Measurements from ENCODE around the gene JAK3.
"Not testable (repeated sequence)": the region's sequence is repeated elsewhere in the genome, so short reads cannot be mapped to it uniquely, and the experiment has no call there.

The JAK3 gene

GRCh38 chr19:17847538-17848366, at the start of gene JAK3:
TSS of gene JAK3 (minus strand) at chr19:17847982. CDS start at chr19:17844417, 3,565 bp downstream.
- FAIRE-seq (peak; percentile 90), DNase-seq (ENCODE audit: insufficient read length, low spot score) (peak; percentile 78)

GRCh38 chr19:17893766-17894165, 46.0 kb upstream of the JAK3 start:
- FAIRE-seq = no peak
- DNase-seq (ENCODE audit: insufficient read length, low spot score) = no peak

DNA sequence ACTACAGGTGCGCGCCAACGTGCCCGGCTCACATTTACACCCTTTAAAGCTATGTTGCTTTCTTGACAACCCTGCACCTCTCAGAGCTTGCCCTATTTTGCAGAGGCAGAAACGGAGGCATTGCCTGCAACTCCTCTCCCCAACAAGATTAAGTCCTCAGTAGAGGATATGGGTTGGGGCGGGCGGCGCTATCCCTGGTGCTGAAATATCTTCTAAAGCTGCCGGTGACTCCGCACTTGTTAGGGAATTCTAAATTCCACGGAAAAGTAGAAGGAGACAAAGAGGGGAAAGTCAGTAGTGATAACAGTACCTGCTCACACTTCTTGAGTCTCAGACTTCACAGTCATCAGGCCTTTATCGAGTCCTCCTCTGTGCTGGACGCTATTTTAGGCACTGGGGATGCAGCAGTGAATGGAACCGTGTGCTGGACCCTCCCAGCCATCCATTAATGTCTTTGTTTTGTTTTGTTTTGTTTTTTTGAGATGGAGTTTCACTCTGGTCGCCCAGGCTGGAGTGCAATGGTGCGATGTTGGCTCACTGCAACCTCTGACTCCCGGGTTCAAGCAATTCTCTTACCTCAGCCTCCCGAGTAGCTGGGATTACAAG, 41.9 kb upstream of the JAK3 start:
- FAIRE-seq = no peak

DNA sequence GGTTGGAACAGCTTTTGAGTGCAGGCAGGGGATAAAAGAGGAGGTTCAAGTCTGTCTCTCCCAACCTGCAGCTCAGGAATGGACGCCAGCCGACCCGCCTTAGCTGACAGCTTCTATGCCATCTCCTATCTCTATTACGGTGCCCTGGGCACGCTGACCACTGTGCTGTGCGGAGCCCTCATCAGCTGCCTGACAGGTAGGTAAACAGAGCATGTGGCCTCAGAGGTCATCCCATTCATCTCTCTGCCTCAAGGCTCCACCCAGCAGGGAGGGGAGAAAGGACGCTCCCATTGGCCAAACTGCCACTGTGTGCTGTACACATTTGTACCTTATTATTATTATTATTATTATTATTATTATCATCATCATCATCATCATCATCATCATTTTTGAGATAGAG, 40.5 kb upstream of the JAK3 start:
- no peak for FAIRE-seq

More for the DNA sequence above, 41.9 kb upstream of the JAK3 start:
- no peak for DNase-seq (ENCODE audit: insufficient read length, low spot score)

DNA sequence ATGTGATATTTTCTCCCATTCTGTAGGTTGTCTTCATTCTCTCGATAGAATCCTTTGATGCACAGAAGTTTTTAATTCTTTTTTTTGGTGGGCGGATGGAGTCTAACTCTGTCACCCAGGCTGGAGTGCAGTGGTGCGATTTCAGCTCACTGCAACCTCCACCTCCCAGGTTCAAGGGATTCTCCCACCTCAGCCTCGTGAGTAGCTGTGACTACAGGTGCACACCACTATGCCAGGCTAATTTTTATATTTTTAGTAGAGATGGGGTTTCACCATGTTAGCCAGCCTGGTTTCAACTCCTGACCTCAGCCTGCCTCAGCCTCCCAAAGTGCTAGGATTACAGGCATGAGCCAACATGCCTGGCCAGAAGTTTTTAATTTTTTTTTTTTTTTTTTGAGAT, 39.4 kb upstream of the JAK3 start:
- FAIRE-seq; DNase-seq (ENCODE audit: insufficient read length, low spot score): not testable (repeated sequence)

More for the DNA sequence above, 40.5 kb upstream of the JAK3 start:
- no peak for DNase-seq (ENCODE audit: insufficient read length, low spot score)

- FAIRE-seq (peak; percentile 90), DNase-seq (ENCODE audit: insufficient read length, low spot score) (no peak)
Measured at GRCh38 chr19:17886515-17886914, 38.7 kb upstream of the JAK3 start.

- DNase-seq (ENCODE audit: insufficient read length, low spot score) (no peak), FAIRE-seq (no peak)
Measured at GRCh38 chr19:17883627-17884410, 36.0 kb upstream of the JAK3 start.

- DNase-seq (ENCODE audit: insufficient read length, low spot score) (no peak), FAIRE-seq (no peak)
Measured at GRCh38 chr19:17881701-17882100, 33.9 kb upstream of the JAK3 start.

DNA sequence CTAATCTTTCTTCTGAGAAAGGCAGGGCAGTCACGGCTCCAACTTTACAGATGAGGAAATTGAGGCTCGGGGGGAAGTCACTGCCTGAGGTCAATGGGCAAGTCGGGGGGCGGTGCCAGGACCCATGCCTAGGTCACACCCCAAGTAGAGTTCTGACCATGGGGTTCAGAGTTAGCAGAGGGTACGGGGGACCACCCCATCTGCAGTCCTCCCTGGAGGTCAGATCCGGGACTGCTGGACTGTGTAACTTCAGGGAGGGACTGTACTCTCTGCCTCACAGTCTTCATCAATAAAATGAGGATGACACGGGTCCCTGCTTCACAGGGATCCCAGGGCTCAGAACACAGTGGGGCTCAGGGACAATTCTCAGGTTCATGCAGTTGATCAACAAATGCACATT, 31.7 kb upstream of the JAK3 start:
- no peak for FAIRE-seq
- no peak for DNase-seq (ENCODE audit: insufficient read length, low spot score)

DNA sequence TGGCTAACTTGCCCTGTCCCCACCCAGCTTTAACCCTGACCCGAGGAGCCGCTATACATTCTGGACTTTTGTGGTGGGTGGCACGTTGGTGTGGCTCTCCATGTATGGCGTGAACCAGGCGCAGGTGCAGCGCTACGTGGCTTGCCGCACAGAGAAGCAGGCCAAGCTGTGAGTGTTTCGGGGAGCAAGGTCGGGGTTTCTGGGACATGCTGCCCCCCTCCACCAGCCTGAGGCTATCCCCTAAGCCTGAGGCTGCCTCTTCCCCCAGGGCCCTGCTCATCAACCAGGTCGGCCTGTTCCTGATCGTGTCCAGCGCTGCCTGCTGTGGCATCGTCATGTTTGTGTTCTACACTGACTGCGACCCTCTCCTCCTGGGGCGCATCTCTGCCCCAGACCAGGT, 29.9 kb upstream of the JAK3 start:
- DNase-seq (ENCODE audit: insufficient read length, low spot score) = no peak
- FAIRE-seq = no peak

DNA sequence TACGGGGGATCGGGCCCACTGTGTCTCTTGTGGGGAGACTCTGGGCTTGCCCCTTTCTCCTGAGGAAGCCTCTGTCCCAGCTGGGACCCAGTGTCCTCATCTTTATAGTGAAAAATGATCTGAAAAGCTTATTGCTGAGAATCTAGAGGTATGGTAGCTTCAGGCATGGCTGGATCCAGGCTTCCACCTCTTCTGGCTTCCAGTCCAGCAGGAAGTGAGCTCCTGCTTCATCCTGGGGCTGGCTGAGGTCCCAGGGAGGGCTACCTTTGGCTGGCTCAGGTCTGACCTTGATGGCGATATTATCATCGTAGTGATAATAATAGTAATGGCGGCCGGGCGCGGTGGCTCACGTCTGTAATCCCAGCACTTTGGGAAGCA, 27.0 kb upstream of the JAK3 start:
- FAIRE-seq = no peak

GRCh38 chr19:17873786-17874757, 26.3 kb upstream of the JAK3 start:
- peak; percentile 68 for DNase-seq (ENCODE audit: insufficient read length, low spot score)
- FAIRE-seq = no peak

More for the DNA sequence above, 27.0 kb upstream of the JAK3 start:
- no peak for DNase-seq (ENCODE audit: insufficient read length, low spot score)

DNA sequence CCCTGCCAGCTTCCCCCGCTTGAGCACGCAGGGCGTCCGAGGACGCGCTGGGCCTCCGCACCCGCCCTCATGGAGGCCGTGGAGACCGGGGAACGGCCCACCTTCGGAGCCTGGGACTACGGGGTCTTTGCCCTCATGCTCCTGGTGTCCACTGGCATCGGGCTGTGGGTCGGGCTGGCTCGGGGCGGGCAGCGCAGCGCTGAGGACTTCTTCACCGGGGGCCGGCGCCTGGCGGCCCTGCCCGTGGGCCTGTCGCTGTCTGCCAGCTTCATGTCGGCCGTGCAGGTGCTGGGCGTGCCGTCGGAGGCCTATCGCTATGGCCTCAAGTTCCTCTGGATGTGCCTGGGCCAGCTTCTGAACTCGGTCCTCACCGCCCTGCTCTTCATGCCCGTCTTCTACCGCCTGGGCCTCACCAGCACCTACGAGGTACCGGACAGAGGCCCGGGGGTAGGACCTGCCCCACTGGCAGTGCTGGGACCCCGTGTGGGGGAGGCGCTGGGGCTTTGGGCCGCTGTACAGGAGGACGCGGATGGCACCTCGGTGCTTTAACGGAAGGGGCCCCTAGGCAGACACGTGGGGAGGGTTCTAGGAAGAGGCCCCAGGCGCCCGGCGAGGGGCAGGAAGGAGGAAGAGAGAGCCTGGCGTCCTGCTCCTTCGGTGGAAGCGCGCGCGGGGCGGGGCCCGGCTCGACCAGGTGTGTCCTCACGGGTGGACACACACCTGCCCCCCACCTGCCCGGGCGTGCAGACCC, 24.6 kb upstream of the JAK3 start:
- FAIRE-seq = no peak

DNA sequence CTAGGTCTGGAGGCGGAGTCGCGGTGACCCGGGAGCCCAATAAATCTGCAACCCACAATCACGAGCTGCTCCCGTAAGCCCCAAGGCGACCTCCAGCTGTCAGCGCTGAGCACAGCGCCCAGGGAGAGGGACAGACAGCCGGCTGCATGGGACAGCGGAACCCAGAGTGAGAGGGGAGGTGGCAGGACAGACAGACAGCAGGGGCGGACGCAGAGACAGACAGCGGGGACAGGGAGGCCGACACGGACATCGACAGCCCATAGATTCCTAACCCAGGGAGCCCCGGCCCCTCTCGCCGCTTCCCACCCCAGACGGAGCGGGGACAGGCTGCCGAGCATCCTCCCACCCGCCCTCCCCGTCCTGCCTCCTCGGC, 24.1 kb upstream of the JAK3 start, which contains the start of gene SLC5A5:
TSS of gene SLC5A5 (plus strand) at position 68 of the 373 bp plus-strand sequence. CDS start 375 bp downstream, outside the sequence.
- FAIRE-seq (no peak), DNase-seq (ENCODE audit: insufficient read length, low spot score) (no peak)

More for the DNA sequence above, 24.6 kb upstream of the JAK3 start:
- DNase-seq (ENCODE audit: insufficient read length, low spot score) = no peak

DNA sequence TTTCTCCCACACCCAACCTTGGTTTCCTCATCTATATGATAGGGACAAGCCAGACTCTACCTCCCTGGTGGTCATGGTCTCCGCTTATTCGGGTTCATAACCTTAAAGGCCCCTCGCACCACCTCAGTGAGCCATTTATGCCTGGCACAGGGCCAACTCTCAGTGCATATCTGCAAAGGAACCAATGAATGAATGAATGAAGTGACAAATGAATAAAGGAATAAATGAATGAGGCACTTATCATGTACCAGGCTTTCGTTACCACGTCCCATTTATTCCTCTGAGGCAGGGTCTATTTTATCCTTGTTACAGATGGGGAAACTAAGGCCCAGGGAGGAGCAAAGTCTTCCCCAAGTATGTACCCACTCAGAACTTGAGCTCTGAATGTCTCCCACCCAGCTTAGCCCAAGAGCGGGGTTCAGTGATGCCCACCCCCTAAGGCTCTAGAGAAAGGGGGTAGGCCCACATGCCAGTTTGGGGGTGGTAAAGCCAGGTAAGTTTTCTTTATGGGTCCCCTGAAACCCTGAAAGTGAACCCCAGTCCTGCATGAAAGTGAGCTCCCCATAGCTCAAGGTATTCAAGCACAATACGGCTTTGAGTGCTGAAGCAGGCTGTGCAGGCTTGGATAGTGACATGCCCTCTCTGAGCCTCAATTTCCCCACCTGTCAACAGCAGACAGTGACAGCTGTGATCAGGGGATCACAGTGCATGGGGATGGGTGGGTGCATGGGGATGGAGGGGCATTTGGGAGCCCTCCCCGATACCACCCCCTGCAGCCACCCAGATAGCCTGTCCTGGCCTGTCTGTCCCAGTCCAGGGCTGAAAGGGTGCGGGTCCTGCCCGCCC, 23.5 kb upstream of the JAK3 start:
- DNase-seq (ENCODE audit: insufficient read length, low spot score) = no peak
- FAIRE-seq = no peak

DNA sequence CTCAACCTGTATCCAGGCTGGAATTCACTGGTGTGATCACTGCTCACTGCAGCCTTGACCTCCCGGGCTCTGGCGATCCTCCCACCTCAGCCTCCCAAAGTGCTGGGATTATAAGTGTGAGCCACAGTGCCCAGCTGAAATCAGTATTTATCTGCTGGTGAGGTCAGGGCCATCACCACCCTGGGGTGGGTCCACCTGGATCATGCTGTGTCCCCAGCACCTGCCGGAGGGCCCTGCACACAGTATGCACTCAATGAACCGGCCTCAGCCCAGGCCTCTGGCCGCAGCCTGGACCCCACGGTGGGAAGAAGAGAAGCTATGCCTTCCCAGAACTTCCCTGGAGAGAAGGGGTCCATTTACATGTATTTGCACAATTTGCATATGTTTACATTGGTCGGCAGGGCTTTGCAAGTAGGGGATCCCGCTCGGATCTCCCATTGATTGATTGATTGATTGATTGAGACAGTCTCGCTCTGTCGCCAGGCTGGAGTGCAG, 21.4 kb upstream of the JAK3 start:
- FAIRE-seq (no peak), DNase-seq (ENCODE audit: insufficient read length, low spot score) (no peak)

- no peak for DNase-seq (ENCODE audit: insufficient read length, low spot score)
- FAIRE-seq = no peak
Measured at GRCh38 chr19:17868669-17869068, 20.9 kb upstream of the JAK3 start.

DNA sequence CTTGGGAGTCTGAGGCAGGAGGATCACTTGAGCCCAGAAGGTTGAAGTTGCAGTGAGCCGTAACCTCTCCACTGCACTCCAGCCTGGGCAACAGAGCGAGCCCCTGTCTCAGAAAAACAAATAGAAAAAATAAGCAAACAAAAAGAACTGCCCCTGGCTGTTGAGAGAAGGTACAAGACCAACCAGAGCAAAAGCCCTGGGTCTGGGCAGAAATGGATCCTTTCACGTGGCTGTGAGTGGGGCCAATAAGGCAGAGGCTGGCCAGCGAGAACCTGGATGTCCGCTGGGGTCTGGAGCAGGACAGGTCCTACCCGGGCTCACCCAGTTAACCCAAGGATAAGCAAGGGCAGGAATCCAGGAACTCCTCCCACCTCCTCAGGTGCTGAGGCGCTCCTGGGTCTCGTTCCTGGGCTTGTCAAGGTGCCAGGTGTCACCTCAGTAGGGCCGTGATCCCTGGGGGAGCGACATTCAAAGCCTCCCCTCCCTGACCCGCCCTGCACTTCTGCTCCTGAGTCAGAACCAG, 19.2 kb upstream of the JAK3 start:
- no peak for DNase-seq (ENCODE audit: insufficient read length, low spot score)
- no peak for FAIRE-seq

All from GM19239 (cell line).